WI38 (cell line): ENCODE results near the gene CLCN6.

ENCODE experiments used
- H3K4me3 ChIP-seq: 2 replicates; pipeline ENCODE4 v1.5.1; 2011; ENCODE audit warnings: low read depth, mild to moderate bottlenecking, control low read depth, low read length
- CTCF ChIP-seq: IDR thresholded peaks from 2 replicates; pipeline ENCODE4 v1.5.1; 2012; ENCODE audit warnings: low read depth, mild to moderate bottlenecking, control low read depth, low read length

CLCN6 gene, protein sequence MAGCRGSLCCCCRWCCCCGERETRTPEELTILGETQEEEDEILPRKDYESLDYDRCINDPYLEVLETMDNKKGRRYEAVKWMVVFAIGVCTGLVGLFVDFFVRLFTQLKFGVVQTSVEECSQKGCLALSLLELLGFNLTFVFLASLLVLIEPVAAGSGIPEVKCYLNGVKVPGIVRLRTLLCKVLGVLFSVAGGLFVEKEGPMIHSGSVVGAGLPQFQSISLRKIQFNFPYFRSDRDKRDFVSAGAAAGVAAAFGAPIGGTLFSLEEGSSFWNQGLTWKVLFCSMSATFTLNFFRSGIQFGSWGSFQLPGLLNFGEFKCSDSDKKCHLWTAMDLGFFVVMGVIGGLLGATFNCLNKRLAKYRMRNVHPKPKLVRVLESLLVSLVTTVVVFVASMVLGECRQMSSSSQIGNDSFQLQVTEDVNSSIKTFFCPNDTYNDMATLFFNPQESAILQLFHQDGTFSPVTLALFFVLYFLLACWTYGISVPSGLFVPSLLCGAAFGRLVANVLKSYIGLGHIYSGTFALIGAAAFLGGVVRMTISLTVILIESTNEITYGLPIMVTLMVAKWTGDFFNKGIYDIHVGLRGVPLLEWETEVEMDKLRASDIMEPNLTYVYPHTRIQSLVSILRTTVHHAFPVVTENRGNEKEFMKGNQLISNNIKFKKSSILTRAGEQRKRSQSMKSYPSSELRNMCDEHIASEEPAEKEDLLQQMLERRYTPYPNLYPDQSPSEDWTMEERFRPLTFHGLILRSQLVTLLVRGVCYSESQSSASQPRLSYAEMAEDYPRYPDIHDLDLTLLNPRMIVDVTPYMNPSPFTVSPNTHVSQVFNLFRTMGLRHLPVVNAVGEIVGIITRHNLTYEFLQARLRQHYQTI

GRCh38 chr1:11805422-11806306 is at the start of gene CLCN6, which contains the start of gene MTHFR:
Gene CLCN6 (plus strand): TSS chr1:11806191. CDS start chr1:11806263, 72 bp downstream.
Gene MTHFR (minus strand): TSS chr1:11805964. CDS start chr1:11803116, 2,848 bp downstream.
- peak within 1 kb of the TSS; percentile 72 for H3K4me3 ChIP-seq
- no peak for TF ChIP-seq CTCF

DNA sequence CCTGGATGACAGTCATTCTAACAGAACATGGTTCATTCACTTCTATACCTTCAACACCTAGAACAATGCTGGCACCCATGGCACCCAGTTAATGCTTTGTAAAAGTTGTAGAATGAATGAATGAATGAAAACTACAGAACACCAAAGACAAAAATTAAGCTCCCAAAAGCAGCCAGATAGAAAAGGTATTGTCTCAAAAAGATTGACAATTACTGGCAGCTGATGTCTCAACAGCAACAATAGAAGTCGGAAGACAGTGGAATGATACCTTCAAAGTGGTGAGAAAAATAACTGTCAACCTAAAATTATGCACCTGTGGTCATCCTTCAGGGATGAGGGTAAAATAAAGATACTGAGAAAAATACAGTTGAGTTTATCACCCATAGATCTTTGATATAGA is 48.9 kb upstream of the CLCN6 start:
- H3K4me3 ChIP-seq: no peak overlapping the region
- TF ChIP-seq CTCF: no peak

DNA sequence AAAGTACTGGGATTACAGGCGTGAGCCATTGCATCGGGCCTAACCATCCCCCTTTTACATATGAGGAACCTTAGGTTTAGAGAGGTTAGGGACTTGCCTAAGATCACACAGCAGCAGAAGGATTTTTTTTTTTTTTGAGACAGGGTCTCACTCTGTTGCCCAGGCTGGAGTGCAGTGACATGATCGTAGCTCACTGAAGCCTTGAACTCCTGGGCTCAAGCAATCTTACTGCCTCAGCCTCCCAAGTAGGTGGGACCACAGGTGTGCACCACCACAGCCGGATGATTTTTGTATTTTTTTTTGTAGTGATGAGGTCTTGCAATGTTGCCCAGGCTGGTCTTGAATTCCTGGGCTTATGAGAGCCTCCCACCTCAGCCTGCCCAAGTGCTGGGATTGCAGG is 46.2 kb upstream of the CLCN6 start:
- H3K4me3 ChIP-seq: no peak overlapping the region
- no peak for TF ChIP-seq CTCF

DNA sequence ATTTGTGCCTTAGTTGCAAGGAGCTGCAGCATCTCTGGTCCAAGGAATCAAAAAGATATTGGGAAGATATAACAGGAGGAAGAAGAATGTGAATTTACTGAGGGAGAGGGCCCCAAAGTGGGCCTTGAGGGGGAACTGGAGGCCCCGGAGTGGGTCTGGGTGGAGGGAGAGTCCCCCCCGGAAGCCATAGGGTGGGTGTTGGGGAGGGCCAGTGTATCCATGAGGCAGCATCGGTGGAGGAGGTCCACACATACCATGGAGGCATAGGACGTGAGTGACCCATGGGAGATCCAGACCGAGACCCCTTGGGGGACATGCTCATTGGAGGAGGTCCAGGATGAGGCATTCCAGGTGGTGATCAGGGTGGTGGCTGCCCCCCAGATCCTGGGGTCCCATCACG is 44.7 kb upstream of the CLCN6 start:
- no peak for TF ChIP-seq CTCF
- H3K4me3 ChIP-seq: no peak overlapping the region

- no peak for TF ChIP-seq CTCF
- H3K4me3 ChIP-seq: no peak within 1 kb of the TSS
Observed at GRCh38 chr1:11761988-11762406, 44.0 kb upstream of the CLCN6 start, which contains the start of gene C1orf167. Gene C1orf167 (plus strand): TSS chr1:11762193. CDS start chr1:11764401, 2,208 bp downstream.

DNA sequence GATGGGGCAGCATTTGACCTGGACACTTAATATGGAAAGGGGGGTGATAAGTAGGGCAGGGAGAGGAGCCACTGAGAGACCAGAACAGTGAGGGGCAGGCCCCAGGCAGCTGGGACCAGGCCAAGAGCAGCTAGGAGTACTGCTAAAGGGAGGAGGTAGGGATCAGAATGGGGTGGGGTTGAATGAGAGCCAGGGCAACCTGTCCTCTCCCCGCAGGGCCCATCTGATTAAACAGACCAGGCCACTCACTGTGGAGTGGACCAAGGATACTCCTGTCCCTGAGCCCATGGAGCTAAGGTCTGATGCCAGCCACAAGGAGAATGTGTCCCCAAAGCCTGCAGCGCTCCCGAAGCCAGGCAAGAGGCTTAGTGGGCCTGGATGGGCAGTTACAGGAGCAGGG is 41.9 kb upstream of the CLCN6 start:
- H3K4me3 ChIP-seq: no peak overlapping the region
- TF ChIP-seq CTCF: no peak
